ENCODE results near the gene LHX4.

LHX4 gene

DNA sequence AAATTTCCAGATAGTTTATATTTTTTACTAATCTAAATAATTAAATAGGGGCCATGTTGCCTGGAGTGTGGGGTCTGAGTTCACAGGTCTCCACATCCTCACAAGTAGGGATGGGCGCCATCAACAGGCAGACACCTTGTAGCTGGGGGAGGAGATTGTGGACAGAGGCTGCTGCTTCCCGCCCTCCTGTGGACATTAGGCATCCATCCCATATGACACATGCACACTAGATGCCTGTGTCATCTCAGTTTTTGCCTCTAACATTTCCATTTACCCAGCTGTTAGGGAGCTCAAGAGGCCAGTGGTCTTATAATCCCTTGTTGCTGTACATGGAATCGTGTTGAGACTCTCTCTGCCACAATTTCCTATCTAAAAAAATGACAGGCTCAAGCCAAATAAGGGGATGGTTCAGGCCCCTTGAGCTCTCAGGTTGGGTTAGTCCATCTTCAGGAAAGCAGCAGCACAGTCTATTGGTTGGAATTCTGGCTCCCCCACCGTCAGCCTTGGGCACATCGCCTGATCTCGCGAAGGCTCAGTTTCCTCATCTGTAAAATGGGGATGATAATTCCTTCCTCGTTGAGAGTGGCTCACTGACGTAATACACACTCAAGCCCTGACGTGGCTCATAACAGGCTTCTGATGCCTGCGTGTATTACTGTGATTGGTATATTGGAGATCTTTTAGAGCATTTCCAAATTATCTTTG lies 13.6 kb downstream of the LHX4 start:
- no peak for DNase-seq (ENCODE audit: low read depth)

DNA sequence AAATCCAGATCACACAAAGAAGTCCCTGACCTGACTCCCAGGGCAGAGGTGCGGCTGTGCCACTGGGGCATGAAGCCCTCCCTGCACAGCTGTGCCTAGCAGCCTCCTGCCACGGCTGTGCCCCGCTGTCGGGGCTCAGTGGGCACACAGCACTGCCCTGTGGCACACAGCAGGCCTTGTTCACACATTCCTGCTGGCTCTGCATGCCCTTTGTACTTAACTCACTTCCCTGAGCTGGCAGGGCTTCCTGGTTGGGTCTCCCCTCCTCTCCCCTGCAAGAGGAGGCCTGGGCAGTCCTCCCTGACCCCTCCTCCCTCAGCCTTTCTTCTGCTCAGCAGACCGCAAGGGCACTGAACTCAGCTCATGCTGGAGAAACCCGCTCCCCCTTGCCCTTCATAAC lies 14.8 kb downstream of the LHX4 start:
- no peak for DNase-seq (ENCODE audit: low read depth)

- no peak for DNase-seq (ENCODE audit: low read depth)
Measured at GRCh38 chr1:180246579-180246978, 16.5 kb downstream of the LHX4 start.

DNA sequence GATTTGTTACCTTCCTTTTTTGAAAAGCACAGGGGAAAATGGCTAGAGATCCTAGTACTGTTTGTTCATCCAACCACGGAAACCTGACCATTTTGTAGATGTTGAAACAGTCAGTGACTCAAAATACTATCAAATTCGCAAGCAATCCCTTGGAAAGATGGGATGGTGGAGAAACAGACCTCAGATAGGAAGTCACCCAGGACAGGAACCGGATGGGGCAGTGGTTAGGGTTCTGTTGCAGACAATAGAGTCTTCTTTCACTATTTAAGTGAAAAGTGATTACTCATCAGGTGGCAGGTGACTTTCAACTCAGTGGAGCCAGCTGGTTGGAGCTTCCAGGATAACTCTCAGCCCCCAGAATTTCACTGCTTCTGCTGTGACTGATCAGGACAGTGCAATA lies 17.0 kb downstream of the LHX4 start:
- peak; percentile 18 for DNase-seq (ENCODE audit: low read depth)

DNA sequence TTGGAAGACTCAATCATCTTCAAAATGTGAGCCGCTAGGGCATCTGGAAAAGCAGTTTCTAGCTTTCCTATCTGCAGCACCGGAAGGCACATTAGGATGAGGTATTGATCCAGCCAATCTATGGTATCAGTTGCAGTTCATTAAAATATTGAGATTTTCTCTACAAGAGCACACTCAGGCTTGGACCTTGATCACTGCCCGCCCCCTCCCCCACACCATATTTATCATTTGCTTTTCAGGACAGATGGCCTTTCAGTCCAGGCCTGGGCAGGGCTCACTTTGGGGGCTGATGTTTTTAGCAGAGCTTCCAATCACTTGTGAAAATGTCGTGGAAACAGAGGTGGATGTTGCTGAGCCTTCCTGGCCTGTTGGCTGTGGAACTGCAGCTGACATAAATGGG lies 17.5 kb downstream of the LHX4 start:
- DNase-seq (ENCODE audit: low read depth), result no peak

DNA sequence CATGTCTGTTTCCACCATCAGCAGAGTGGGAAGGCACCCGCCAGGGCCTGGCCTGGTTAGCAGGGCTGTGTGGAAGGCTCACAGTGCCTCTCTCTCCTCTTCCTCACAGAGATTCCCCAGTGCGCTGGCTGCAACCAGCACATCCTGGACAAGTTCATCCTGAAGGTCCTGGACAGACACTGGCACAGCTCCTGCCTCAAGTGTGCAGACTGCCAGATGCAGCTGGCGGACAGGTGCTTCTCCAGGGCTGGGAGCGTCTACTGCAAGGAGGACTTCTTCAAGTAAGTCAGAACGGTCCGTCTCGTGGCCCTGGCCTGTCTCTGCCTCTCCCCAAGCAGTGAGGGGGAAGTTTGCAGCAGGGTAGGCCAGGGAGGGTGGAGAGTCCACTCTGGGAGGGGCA lies 18.1 kb downstream of the LHX4 start:
- no peak for DNase-seq (ENCODE audit: low read depth)

- no peak for DNase-seq (ENCODE audit: low read depth)
Measured at GRCh38 chr1:180248731-180249681, 18.9 kb downstream of the LHX4 start.

GRCh38 chr1:180249725-180250498 lies 19.8 kb downstream of the LHX4 start:
- no peak for DNase-seq (ENCODE audit: low read depth)

GRCh38 chr1:180250499-180250770 lies 20.4 kb downstream of the LHX4 start:
- DNase-seq (ENCODE audit: low read depth), result no peak

GRCh38 chr1:180250883-180251509 lies 20.9 kb downstream of the LHX4 start:
- DNase-seq (ENCODE audit: low read depth), result no peak

DNA sequence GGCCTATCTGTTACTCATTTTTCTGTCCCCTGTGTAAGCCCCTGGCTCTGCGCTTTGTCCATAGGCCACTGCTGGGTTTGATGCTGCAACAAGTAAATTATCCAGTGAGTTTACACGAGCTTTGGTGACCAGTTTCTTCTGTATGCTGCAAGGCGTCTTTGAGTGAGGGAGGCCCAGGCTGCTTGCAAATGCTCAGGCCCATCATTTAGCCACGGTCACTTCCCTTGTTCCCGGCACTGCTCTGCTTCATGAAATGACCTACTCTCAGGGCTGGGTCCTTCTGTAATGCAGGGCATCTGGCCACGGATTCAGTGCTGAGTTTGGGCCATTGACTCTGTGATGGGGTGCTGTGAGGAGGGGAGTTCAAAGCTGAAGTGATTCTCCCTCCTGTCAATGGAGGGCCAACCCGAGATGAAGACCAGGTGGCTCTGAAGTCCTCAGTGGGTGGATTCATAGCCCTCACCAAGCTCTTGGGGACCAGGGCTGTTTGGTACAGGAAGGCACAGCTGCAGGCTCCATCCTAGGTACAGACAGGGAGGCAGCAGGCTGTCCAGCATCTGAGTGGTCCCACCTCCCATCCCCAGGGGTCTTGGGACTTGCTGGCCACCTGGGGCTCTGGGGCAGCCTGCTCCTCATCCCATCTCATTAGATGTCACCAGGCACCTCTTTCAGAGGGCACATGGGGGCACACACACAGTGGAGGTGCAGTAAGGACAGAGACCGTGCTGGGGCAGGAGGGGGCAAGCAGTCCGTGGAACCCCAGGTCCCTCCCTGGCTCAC lies 21.7 kb downstream of the LHX4 start:
- DNase-seq (ENCODE audit: low read depth), result no peak

GRCh38 chr1:180252638-180253536 lies 22.8 kb downstream of the LHX4 start:
- peak; percentile 71 for DNase-seq (ENCODE audit: low read depth)

DNA sequence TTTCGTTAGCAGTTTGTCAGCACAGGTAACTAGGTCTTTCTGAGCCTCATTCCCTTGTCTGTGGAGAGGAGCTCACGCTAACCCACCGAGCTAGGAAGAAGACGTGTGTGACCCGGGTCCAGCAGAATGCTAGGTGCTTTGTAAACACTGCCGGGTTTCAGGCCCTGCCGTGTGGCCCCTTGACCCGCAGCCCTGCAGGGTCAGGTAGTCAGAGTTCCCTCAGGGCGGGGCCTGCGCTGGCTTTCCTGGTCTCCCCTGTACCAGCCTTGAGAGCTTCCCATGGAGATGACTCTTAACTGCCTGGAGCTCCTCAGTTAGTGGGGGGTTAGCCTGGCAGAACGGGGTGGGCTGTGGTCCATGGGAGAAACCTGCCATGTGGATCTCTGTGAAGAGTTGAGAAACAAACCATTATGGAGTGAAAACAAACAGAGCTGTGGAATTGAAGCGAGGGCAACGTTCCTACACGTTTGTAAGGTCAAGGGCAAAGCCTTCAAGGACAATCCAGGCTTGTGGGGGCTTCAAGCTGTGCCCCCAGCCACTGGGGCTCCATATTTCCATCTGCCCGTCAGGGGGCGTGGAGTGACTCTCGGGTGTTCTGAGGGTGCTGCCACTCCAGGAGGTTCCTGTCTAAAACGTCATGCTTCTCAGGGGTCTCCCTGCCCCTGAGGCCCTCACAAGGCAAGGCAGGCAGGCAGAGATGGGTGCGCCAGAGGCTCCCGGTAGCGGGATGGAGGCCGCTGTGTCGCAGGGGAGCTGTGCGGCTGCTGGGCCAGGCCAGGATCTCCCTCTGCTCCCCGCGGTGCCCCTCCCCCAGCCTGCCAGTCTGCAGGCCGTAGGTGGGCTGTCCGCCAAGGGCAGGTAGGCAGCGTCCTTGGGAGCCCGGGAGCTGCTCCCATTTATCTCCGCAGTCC lies 23.8 kb downstream of the LHX4 start:
- no peak for DNase-seq (ENCODE audit: low read depth)

GRCh38 chr1:180254496-180254819 lies 24.4 kb downstream of the LHX4 start:
- no peak for DNase-seq (ENCODE audit: low read depth)

DNA sequence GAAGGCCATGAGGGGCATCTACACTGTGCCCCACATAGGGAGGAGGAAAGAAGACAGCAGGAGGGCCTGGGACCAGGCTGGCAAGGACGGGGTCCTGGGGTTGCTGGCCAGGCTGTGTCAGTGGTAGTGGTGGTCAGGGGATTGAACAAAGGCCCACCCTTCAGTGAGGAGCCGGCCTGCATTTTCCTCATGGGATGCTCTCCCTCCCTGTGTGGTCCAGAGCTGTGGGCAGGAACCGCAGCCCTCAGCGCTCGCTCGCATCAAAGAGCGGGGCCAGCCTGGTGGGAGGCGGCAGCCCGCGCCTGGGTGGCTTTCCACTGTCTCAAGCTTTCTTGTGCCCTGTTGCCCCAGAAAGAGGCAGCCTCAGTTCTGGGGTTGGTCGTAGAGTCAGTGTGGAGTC lies 24.8 kb downstream of the LHX4 start:
- no peak for DNase-seq (ENCODE audit: low read depth)

GRCh38 chr1:180255536-180256340 lies 25.7 kb downstream of the LHX4 start:
- no peak for DNase-seq (ENCODE audit: low read depth)

GRCh38 chr1:180256341-180257027 lies 26.4 kb downstream of the LHX4 start:
- DNase-seq (ENCODE audit: low read depth), result no peak

DNA sequence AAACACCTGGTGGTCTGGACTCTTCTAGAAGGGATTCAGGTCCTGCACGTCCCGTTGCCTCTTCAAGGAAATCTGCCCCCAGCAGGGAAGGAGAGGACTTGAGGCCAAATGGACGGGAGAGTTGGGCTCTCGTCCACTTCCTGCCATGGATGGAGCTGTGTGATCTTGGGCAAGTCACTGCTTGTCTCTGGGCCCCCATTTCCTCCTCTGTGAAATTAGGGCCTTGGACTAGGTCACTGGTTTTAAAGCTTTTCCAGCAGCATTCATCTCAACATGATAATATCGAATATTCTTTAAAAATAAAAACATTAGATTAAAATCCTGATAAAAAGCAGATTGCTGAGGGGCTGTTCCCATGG lies 26.9 kb downstream of the LHX4 start:
- DNase-seq (ENCODE audit: low read depth), result no peak
